GM21723 (cell line): ENCODE data around the gene ZFP64.
"Not testable (repeated sequence)": the region's sequence is repeated elsewhere in the genome, so short reads cannot be mapped to it uniquely, and the experiment has no call there.

Experiments used
- ATAC-seq: cut with Tn5 transposase; IDR thresholded peaks from one replicate; pipeline ENCODE4 v1.9.1; 2021; ENCODE audit warnings: mild to moderate bottlenecking, moderate library complexity; ENCODE audit not compliant: unreplicated experiment

The ZFP64 gene

GRCh38 chr20:52166150-52166549 is 25.4 kb downstream of the ZFP64 start:
- ATAC-seq, result no peak

GRCh38 chr20:52160621-52161204 is 30.9 kb downstream of the ZFP64 start:
- ATAC-seq, result no peak

- ATAC-seq, result no peak
These were observed 31.5 kb downstream of the ZFP64 start for GRCh38 chr20:52160049-52160570.

GRCh38 chr20:52154575-52154974 is 37.0 kb downstream of the ZFP64 start:
- ATAC-seq, result no peak

GRCh38 chr20:52153896-52154295 is 37.7 kb downstream of the ZFP64 start:
- no peak for ATAC-seq

- ATAC-seq, result no peak
These were observed 38.7 kb downstream of the ZFP64 start for GRCh38 chr20:52152921-52153320.

GRCh38 chr20:52152416-52152815 is 39.2 kb downstream of the ZFP64 start:
- no peak for ATAC-seq

GRCh38 chr20:52150440-52151258 is 40.9 kb downstream of the ZFP64 start:
- ATAC-seq, result no peak

- no peak for ATAC-seq
These were observed 46.0 kb downstream of the ZFP64 start for GRCh38 chr20:52145587-52145986.

- no peak for ATAC-seq
These were observed 48.3 kb downstream of the ZFP64 start for GRCh38 chr20:52143277-52143676.

GRCh38 chr20:52142757-52143156 is 48.8 kb downstream of the ZFP64 start:
- no peak for ATAC-seq

- ATAC-seq, result no peak
These were observed 51.6 kb downstream of the ZFP64 start for GRCh38 chr20:52139986-52140385.

- no peak for ATAC-seq
These were observed 53.7 kb downstream of the ZFP64 start for GRCh38 chr20:52137850-52138249.

- not testable (repeated sequence) for ATAC-seq
These were observed 57.9 kb downstream of the ZFP64 start for GRCh38 chr20:52133714-52134113.

GRCh38 chr20:52132337-52132736 is 59.2 kb downstream of the ZFP64 start:
- no peak for ATAC-seq

- ATAC-seq, result no peak
These were observed 60.4 kb downstream of the ZFP64 start for GRCh38 chr20:52131048-52131643.

GRCh38 chr20:52130406-52130805 is 61.2 kb downstream of the ZFP64 start:
- ATAC-seq, result no peak

- no peak for ATAC-seq
These were observed 62.0 kb downstream of the ZFP64 start for GRCh38 chr20:52129611-52130010.

GRCh38 chr20:52127309-52127708 is 64.3 kb downstream of the ZFP64 start:
- ATAC-seq, result no peak

- ATAC-seq, result no peak
These were observed 66.8 kb downstream of the ZFP64 start for GRCh38 chr20:52124821-52125220.

GRCh38 chr20:52118696-52119095 is 72.9 kb downstream of the ZFP64 start:
- ATAC-seq, result no peak
